Panc1 (cell line): ENCODE data around the gene SART3. TPM values are rescaled to one million over a fixed set of nuclear protein-coding genes. Genes with fewer than 3 reads are reported as not detected.
"Not testable (repeated sequence)": the region's sequence is repeated elsewhere in the genome, so short reads cannot be mapped to it uniquely, and the experiment has no call there.

ENCODE experiments used
- ATAC-seq: fragments of 200-7000 bp; cut with Tn5 transposase; 2 replicates; pipeline ENCODE4 v1.9.1; 2020; ENCODE audit warnings: mild to moderate bottlenecking, moderate library complexity
- BruUV-seq: library from RNA; stranded (reverse); fragments of 400-500 nt; replicated peaks from 2 replicates; lab custom pipeline; 2021; lab: Mats Ljungman, UMichigan
- CTCF ChIA-PET: fragments of 300-600 bp; sonication (Branson Sonifier 250); formaldehyde crosslinking; loops from one replicate; lab custom pipeline; 2022; ENCODE audit warnings: antibody characterized with exemption; lab: Charles Lee
- POLR2A ChIA-PET: fragments of 300-600 bp; sonication (Branson Sonifier 250); formaldehyde crosslinking; loops from one replicate; lab custom pipeline; 2022; ENCODE audit warnings: antibody characterized with exemption; lab: Charles Lee
- DNase-seq: peaks from one replicate; pipeline ENCODE4 v3.0.0-alpha.2; 2010; ENCODE audit warnings: low read depth, low spot score
- H3K27ac ChIP-seq: 2 replicates; pipeline ENCODE4 v1.5.1; 2011; ENCODE audit warnings: mild to moderate bottlenecking, low read length, inconsistent platforms
- H3K27me3 ChIP-seq: fragments of 200-500 bp; sonication (Bioruptor generic); 2 replicates; pipeline ENCODE4 v1.6.0; 2014; ENCODE audit warnings: low read length, inconsistent platforms; ENCODE audit not compliant: control insufficient read depth, insufficient read depth
- H3K36me3 ChIP-seq: fragments of 200-500 bp; sonication (Bioruptor generic); 2 replicates; pipeline ENCODE4 v1.5.1; 2014; ENCODE audit warnings: inconsistent platforms, mild to moderate bottlenecking, low read length, moderate library complexity; ENCODE audit not compliant: control insufficient read depth, insufficient read depth
- H3K4me1 ChIP-seq: 2 replicates; pipeline ENCODE4 v1.5.1; 2011; ENCODE audit warnings: inconsistent platforms, mild to moderate bottlenecking, low read length, moderate library complexity; ENCODE audit not compliant: control insufficient read depth, insufficient read depth
- H3K4me3 ChIP-seq, 2 experiments: 2 replicates each; pipeline ENCODE4 v1.5.1; 2011 to 2012; ENCODE audit warnings: low read depth in 2 of 2, low read length in 2 of 2, mild to moderate bottlenecking in 2 of 2, inconsistent platforms in 1 of 2, moderate library complexity in 1 of 2
- H3K9me3 ChIP-seq: fragments of 200-500 bp; sonication (Bioruptor generic); 2 replicates; pipeline ENCODE4 v1.5.1; 2014; ENCODE audit warnings: low read depth, mild to moderate bottlenecking, inconsistent platforms, low read length, moderate library complexity; ENCODE audit not compliant: control insufficient read depth, insufficient read depth
- CTCF ChIP-seq: fragments of 450-650 bp; IDR thresholded peaks from 2 replicates; pipeline ENCODE4 v1.5.1; 2017; ENCODE audit warnings: mild to moderate bottlenecking
- POLR2AphosphoS5 ChIP-seq: IDR thresholded peaks from 2 replicates; pipeline ENCODE4 v1.6.1; 2012; ENCODE audit warnings: mild to moderate bottlenecking, low read depth, low read length, moderate library complexity
- REST ChIP-seq, 2 experiments: IDR thresholded peaks; 2 replicates each; pipeline ENCODE4 v1.6.1; 2011 to 2012; ENCODE audit warnings: low read depth in 2 of 2, control low read depth in 1 of 2, low read length in 1 of 2, mild to moderate bottlenecking in 1 of 2, moderate library complexity in 1 of 2; ENCODE audit not compliant: insufficient read depth in 1 of 2
- SIN3A ChIP-seq: IDR thresholded peaks from 2 replicates; pipeline ENCODE4 v1.6.1; 2012; ENCODE audit warnings: low read depth, mild to moderate bottlenecking, low read length, moderate library complexity, borderline replicate concordance; ENCODE audit not compliant: insufficient read depth
- TCF7L2 ChIP-seq: IDR thresholded peaks from 2 replicates; pipeline ENCODE4 v1.6.1; 2011; ENCODE audit warnings: mild to moderate bottlenecking, low read depth, low read length, inconsistent platforms
- in situ Hi-C: cut with HindIII; loops from 2 replicates; pipeline ENCODE4 v1.10.0; 2016; ENCODE audit warnings: low sequenced_read_pairs, low pct_unique_long_range_greater_than_20kb
- intact Hi-C: fragments of 100-400 bp; cut with micrococcal nuclease; formaldehyde crosslinking; loops from one replicate; pipeline ENCODE4 v1.10.0; 2022; ENCODE audit not compliant: unreplicated experiment
- total RNA-seq: library from RNA; stranded (reverse); gene quantifications from one replicate; pipeline ENCODE4 v1.2.1, GENCODE V29; 2021; ENCODE audit not compliant: unreplicated experiment

SART3 gene
- total RNA-seq, 1 experiment from 2014 or later, result 55.9 TPM

GRCh38 chr12:108592033-108592909 lies 31.3 kb upstream of the SART3 start:
- no TSS peak for BruUV-seq
- H3K9me3 ChIP-seq, result no peaks in the 10 kb centered on the region
- no peak overlapping the region for H3K27ac ChIP-seq
- H3K4me3 ChIP-seq, result no peak overlapping the region
- ChIA-PET POLR2A (no interaction called here), CTCF (interaction anchor here (0.6 kb wide), 1 partner anchor 202 kb away, joined by 4 read pairs; no protein-coding TSS in a partner anchor)
- H3K36me3 ChIP-seq, result no peaks in the 10 kb centered on the region
- ATAC-seq (no peak), DNase-seq (no peak)
- peaks cover 4% of the 10 kb centered on the region for H3K4me1 ChIP-seq
- intact Hi-C loops, result no loop called here
- no peak for TF ChIP-seq REST (IDR thresholded peaks at IDR 0.05; ENCODE audit: insufficient read depth in 1 of 2, low read depth in 2 of 2, low read length in 1 of 2)
- TF ChIP-seq SIN3A, result no peak
- TF ChIP-seq POLR2AphosphoS5, result no peak
- TF ChIP-seq CTCF, result no peak
- no peaks in the 10 kb centered on the region for H3K27me3 ChIP-seq
- in situ Hi-C loops, result no loop called here

GRCh38 chr12:108591267-108591980 lies 30.5 kb upstream of the SART3 start:
- H3K27ac ChIP-seq, result no peak overlapping the region
- TF ChIP-seq SIN3A (no peak), REST (IDR thresholded peaks at IDR 0.05; ENCODE audit: insufficient read depth in 1 of 2, low read depth in 2 of 2, low read length in 1 of 2) (no peak), POLR2AphosphoS5 (no peak), TCF7L2 (no peak), CTCF (no peak)
- no TSS peak for BruUV-seq
- H3K36me3 ChIP-seq, result no peaks in the 10 kb centered on the region
- ChIA-PET CTCF (no interaction called here), POLR2A (no interaction called here)
- in situ Hi-C loops (no loop called here), intact Hi-C loops (no loop called here)
- H3K4me3 ChIP-seq, result no peak overlapping the region
- peaks cover 4% of the 10 kb centered on the region for H3K4me1 ChIP-seq
- DNase-seq, result no peak
- ATAC-seq, result no peak
- H3K9me3 ChIP-seq, result no peaks in the 10 kb centered on the region
- H3K27me3 ChIP-seq, result no peaks in the 10 kb centered on the region

- ATAC-seq, intact Hi-C loops, H3K27me3 ChIP-seq, H3K9me3 ChIP-seq, H3K36me3 ChIP-seq, H3K27ac ChIP-seq, POLR2A ChIA-PET, DNase-seq, H3K4me1 ChIP-seq, CTCF ChIA-PET, H3K4me3 ChIP-seq, BruUV-seq, in situ Hi-C loops: not testable (repeated sequence)
Measured at GRCh38 chr12:108590463-108590862, 29.5 kb upstream of the SART3 start.
